HCT116 (cell line): ENCODE measurements around the gene WDR26. TPM values are rescaled to one million over a fixed set of nuclear protein-coding genes. Genes with fewer than 3 reads are reported as not detected.

Source experiments
- ATAC-seq: fragments of 200-7000 bp; cut with Tn5 transposase; 2 replicates; pipeline ENCODE4 v1.9.1; 2020; ENCODE audit warnings: mild to moderate bottlenecking, moderate library complexity
- BruUV-seq: library from RNA; stranded (reverse); fragments of 400-500 nt; replicated peaks from 2 replicates; lab custom pipeline; 2021; lab: Mats Ljungman, UMichigan
- CTCF ChIA-PET: fragments of 300-600 bp; sonication (Branson Sonifier 250); formaldehyde crosslinking; loops from one replicate; lab custom pipeline; 2021; ENCODE audit warnings: antibody characterized with exemption; lab: Charles Lee
- POLR2A ChIA-PET: fragments of 300-600, 350-600 bp; sonication (Branson Sonifier 250); formaldehyde crosslinking; loops from one replicate; lab custom pipeline; 2021; ENCODE audit warnings: antibody characterized with exemption; lab: Charles Lee
- RAD21 ChIA-PET, 2 experiments: fragments of 300-600 bp; sonication (Branson Sonifier 250); formaldehyde crosslinking; loops; one replicate each; lab custom pipeline; 2023; ENCODE audit warnings: low total read pairs in 2 of 2; ENCODE audit not compliant: uncharacterized antibody in 2 of 2, unreplicated experiment in 2 of 2, low non-redundant PET in 1 of 2; lab: Charles Lee
- DNase-seq: peaks from one replicate; pipeline ENCODE4 v3.0.0-alpha.2; 2010; ENCODE audit warnings: low read depth, low spot score
- H2AFZ ChIP-seq: fragments of 200-600 bp; shearing (Covaris generic), sonication (generic); 2 replicates; pipeline ENCODE4 v1.6.1; 2017; ENCODE audit warnings: low read depth, mixed run types, mixed read lengths, antibody characterized with exemption, low read length; ENCODE audit not compliant: poor library complexity, severe bottlenecking
- H3K27ac ChIP-seq: 2 replicates; pipeline ENCODE4 v1.5.1; 2012; ENCODE audit warnings: low read depth, low read length
- H3K27me3 ChIP-seq: fragments of 200-600 bp; sonication (generic); 2 replicates; pipeline ENCODE4 v1.6.1; 2016; ENCODE audit warnings: mixed run types, low read length, mixed read lengths; ENCODE audit not compliant: insufficient read depth
- H3K36me3 ChIP-seq, 2 experiments: fragments of 200-500 bp in 1 of 2; fragments of 200-600 bp in 1 of 2; sonication (Bioruptor generic) in 1 of 2; sonication (generic) in 1 of 2; 2 replicates each; pipeline versions ENCODE4 v1.5.1 to v1.6.1; 2014 to 2016; ENCODE audit warnings: low read length in 2 of 2, inconsistent platforms in 1 of 2, mixed read lengths in 1 of 2, mixed run types in 1 of 2; ENCODE audit not compliant: insufficient read depth in 2 of 2, control insufficient read depth in 1 of 2
- H3K4me1 ChIP-seq, 2 experiments: fragments of 200-600 bp in 1 of 2; sonication (generic) in 1 of 2; 2 replicates each; pipeline versions ENCODE4 v1.5.1 to v1.6.1; 2012 to 2017; ENCODE audit warnings: low read length in 2 of 2, inconsistent platforms in 1 of 2, mild to moderate bottlenecking in 1 of 2, mixed read lengths in 1 of 2, mixed run types in 1 of 2, moderate library complexity in 1 of 2; ENCODE audit not compliant: insufficient read depth in 2 of 2, control insufficient read depth in 1 of 2
- H3K4me2 ChIP-seq: fragments of 200-600 bp; sonication (generic); 2 replicates; pipeline ENCODE4 v1.6.1; 2017; ENCODE audit warnings: mixed run types, low read length, mixed read lengths
- H3K4me3 ChIP-seq, 2 experiments: fragments of 200-600 bp in 1 of 2; sonication (generic) in 1 of 2; replicated peaks in 1 of 2; 2 replicates each; pipeline ENCODE4 v1.5.1; 2011 to 2016; ENCODE audit warnings: low read length in 2 of 2, control low read depth in 1 of 2, low read depth in 1 of 2, mild to moderate bottlenecking in 1 of 2, mixed read lengths in 1 of 2, mixed run types in 1 of 2
- H3K79me2 ChIP-seq: fragments of 200-600 bp; sonication (generic); 2 replicates; pipeline ENCODE4 v1.6.1; 2017; ENCODE audit warnings: mild to moderate bottlenecking, mixed run types, low read length, moderate library complexity, mixed read lengths; ENCODE audit not compliant: insufficient read depth
- H3K9ac ChIP-seq: fragments of 200-600 bp; sonication (generic); 2 replicates; pipeline ENCODE4 v1.6.1; 2016; ENCODE audit warnings: low read length, mixed read lengths
- H3K9me2 ChIP-seq: fragments of 200-600 bp; sonication (generic), shearing (Covaris generic); 2 replicates; pipeline ENCODE4 v1.6.1; 2017; ENCODE audit warnings: mixed run types, mild to moderate bottlenecking, moderate library complexity; ENCODE audit not compliant: insufficient read depth
- H3K9me3 ChIP-seq, 2 experiments: fragments of 200-500 bp in 1 of 2; fragments of 200-600 bp in 1 of 2; sonication (Bioruptor generic) in 1 of 2; sonication (generic) in 1 of 2; 2 replicates each; pipeline ENCODE4 v1.6.1; 2014 to 2017; ENCODE audit warnings: low read length in 2 of 2, mixed read lengths in 2 of 2, inconsistent platforms in 1 of 2, low read depth in 1 of 2, mild to moderate bottlenecking in 1 of 2, mixed run types in 1 of 2, moderate library complexity in 1 of 2; ENCODE audit not compliant: control insufficient read depth in 1 of 2, insufficient read depth in 1 of 2
- H4K20me1 ChIP-seq: fragments of 200-600 bp; sonication (generic), shearing (Covaris generic); 2 replicates; pipeline ENCODE4 v1.6.1; 2017; ENCODE audit warnings: mixed run types, mild to moderate bottlenecking, moderate library complexity; ENCODE audit not compliant: insufficient read depth
- CEBPB ChIP-seq: IDR thresholded peaks from 2 replicates; pipeline ENCODE4 v1.6.1; 2012; ENCODE audit warnings: low read depth
- EZH2 ChIP-seq: fragments of 200-600 bp; sonication (generic); IDR thresholded peaks from 2 replicates; pipeline ENCODE4 v1.6.1; 2017; ENCODE audit warnings: antibody characterized with exemption, mixed run types
- EZH2phosphoT487 ChIP-seq: fragments of 200-600 bp; IDR thresholded peaks from 2 replicates; pipeline ENCODE4 v1.6.1; 2018; ENCODE audit warnings: antibody characterized with exemption, borderline replicate concordance
- JUND ChIP-seq: IDR thresholded peaks from 2 replicates; pipeline ENCODE4 v1.6.1; 2012
- RAD21 ChIP-seq: IDR thresholded peaks from 2 replicates; pipeline ENCODE4 v1.6.1; 2012; ENCODE audit warnings: low read depth, mild to moderate bottlenecking
- SIN3A ChIP-seq: IDR thresholded peaks from 2 replicates; pipeline ENCODE4 v1.6.1; 2012; ENCODE audit warnings: low read depth
- SP1 ChIP-seq: IDR thresholded peaks from 2 replicates; pipeline ENCODE4 v1.6.1; 2012; ENCODE audit warnings: low read depth
- SRF ChIP-seq: IDR thresholded peaks from 2 replicates; pipeline ENCODE4 v1.6.1; 2012; ENCODE audit warnings: low read depth
- ZBTB33 ChIP-seq: IDR thresholded peaks from 2 replicates; pipeline ENCODE4 v1.6.1; 2011; ENCODE audit warnings: mild to moderate bottlenecking, low read length, moderate library complexity; ENCODE audit not compliant: insufficient replicate concordance; ENCODE audit errors: extremely low read depth
- ZNF274 ChIP-seq: fragments of 200-500 bp; sonication (Bioruptor generic); IDR thresholded peaks from 2 replicates; pipeline ENCODE4 v1.6.1; 2014; ENCODE audit warnings: mild to moderate bottlenecking, low read depth, low read length, inconsistent platforms
- intact Hi-C: fragments of 100-400 bp; cut with micrococcal nuclease; formaldehyde crosslinking; loops from 2 replicates; pipeline ENCODE4 v1.10.0; 2022
- total RNA-seq: library from RNA; stranded (reverse); gene quantifications from one replicate; pipeline ENCODE4 v1.2.1, GENCODE V29; 2021; ENCODE audit not compliant: unreplicated experiment

Gene WDR26
- total RNA-seq, 1 experiment from 2014 or later: 57.2 TPM

- H3K27me3 ChIP-seq: no peaks in the 10 kb centered on the region
- no peak overlapping the region for H3K9ac ChIP-seq
- CTCF ChIA-PET: no interaction called here
- RAD21 ChIA-PET: no interaction called here
- no peaks in the 10 kb centered on the region for H3K9me3 ChIP-seq
- intact Hi-C loops: no loop called here
- H3K4me1 ChIP-seq: no peaks in the 10 kb centered on the region
- no peak overlapping the region for H3K4me2 ChIP-seq
- no peak overlapping the region for H2AFZ ChIP-seq
- H3K9me2 ChIP-seq: no peaks in the 10 kb centered on the region
- TF ChIP-seq EZH2phosphoT487: no peak
- no peak for TF ChIP-seq SIN3A
- no peak for TF ChIP-seq SRF
- no peak for TF ChIP-seq ZNF274
- TF ChIP-seq ZBTB33: no peak
- TF ChIP-seq EZH2: no peak
- no peak for TF ChIP-seq RAD21
- no peak for TF ChIP-seq JUND
- H4K20me1 ChIP-seq: no peaks in the 10 kb centered on the region
- DNase-seq (no peak), ATAC-seq (no peak)
- H3K36me3 ChIP-seq: no peaks in the 10 kb centered on the region
- H3K79me2 ChIP-seq: no peaks in the 10 kb centered on the region
- POLR2A ChIA-PET: no interaction called here
- no peak overlapping the region for H3K27ac ChIP-seq
- H3K4me3 ChIP-seq: no peak overlapping the region
- no TSS peak for BruUV-seq
These were observed 31.6 kb upstream of the WDR26 start for GRCh38 chr1:224466154-224466553.

GRCh38 chr1:224459966-224460365 is 25.4 kb upstream of the WDR26 start:
- no peak for DNase-seq
- Histone ChIP-seq H2AFZ (no peak overlapping the region), H3K36me3 (no peaks in the 10 kb centered on the region), H3K9me3 (no peaks in the 10 kb centered on the region), H3K9ac (no peak overlapping the region), H3K9me2 (no peaks in the 10 kb centered on the region), H3K27ac (no peak overlapping the region), H3K4me3 (no peak overlapping the region), H3K27me3 (no peaks in the 10 kb centered on the region), H3K4me1 (peaks cover 3 to 14% of the 10 kb centered on the region in 2 experiments; a peak in 3 of 4 replicates), H4K20me1 (no peaks in the 10 kb centered on the region), H3K79me2 (no peaks in the 10 kb centered on the region), H3K4me2 (no peak overlapping the region)
- POLR2A ChIA-PET: no interaction called here
- intact Hi-C loops: loop anchor here (5.0 kb wide), 1 partner anchor 763 kb away; no protein-coding TSS in a partner anchor
- RAD21 ChIA-PET: no interaction called here
- TF ChIP-seq CEBPB: no peak
- TF ChIP-seq ZNF274: no peak
- no peak for TF ChIP-seq SP1
- BruUV-seq: no TSS peak
- CTCF ChIA-PET: no interaction called here
- no peak for ATAC-seq
